MM.1S (cell line): ENCODE data around the gene FNIP2.

Source experiments
- DNase-seq: peaks from one replicate; pipeline ENCODE4 v3.0.0-alpha.2; 2015
- H2AFZ ChIP-seq: fragments of 300-600 bp; sonication (generic); 2 replicates; pipeline ENCODE4 v1.6.0; 2016; ENCODE audit warnings: antibody characterized with exemption, low read length
- H3F3A ChIP-seq: fragments of 300-600 bp; sonication (generic); 2 replicates; pipeline ENCODE4 v1.6.1; 2016; ENCODE audit warnings: mild to moderate bottlenecking, antibody characterized with exemption, low read length, moderate library complexity, mixed read lengths; ENCODE audit not compliant: insufficient read depth
- H3K27ac ChIP-seq: fragments of 300-600 bp; sonication (generic); 2 replicates; pipeline ENCODE4 v1.5.1; 2016; ENCODE audit warnings: mild to moderate bottlenecking, low read length
- H3K27me3 ChIP-seq: fragments of 300-600 bp; sonication (generic); replicated peaks from 2 replicates; pipeline ENCODE4 v1.6.0; 2016; ENCODE audit warnings: low read length; ENCODE audit not compliant: insufficient read depth
- H3K36me3 ChIP-seq: fragments of 300-600 bp; sonication (generic); replicated peaks from 2 replicates; pipeline ENCODE4 v1.6.1; 2016; ENCODE audit warnings: mild to moderate bottlenecking, low read length, mixed read lengths; ENCODE audit not compliant: insufficient read depth
- H3K4me1 ChIP-seq: fragments of 300-600 bp; sonication (generic); 2 replicates; pipeline ENCODE4 v1.6.1; 2016; ENCODE audit warnings: low read length, mixed read lengths
- H3K4me2 ChIP-seq: fragments of 300-600 bp; sonication (generic); 2 replicates; pipeline ENCODE4 v1.6.0; 2016; ENCODE audit warnings: low read depth, low read length
- H3K4me3 ChIP-seq: fragments of 300-600 bp; sonication (generic); 2 replicates; pipeline ENCODE4 v1.5.1; 2016; ENCODE audit warnings: low read length, mixed read lengths
- H3K79me2 ChIP-seq: fragments of 300-600 bp; sonication (generic); 2 replicates; pipeline ENCODE4 v1.6.1; 2016; ENCODE audit warnings: mixed run types, low read length, mixed read lengths
- H3K9ac ChIP-seq: fragments of 300-600 bp; sonication (generic); 2 replicates; pipeline ENCODE4 v1.6.1; 2016; ENCODE audit warnings: low read length, mixed read lengths
- H3K9me2 ChIP-seq: fragments of 300-600 bp; sonication (generic); replicated peaks from 2 replicates; pipeline ENCODE4 v1.6.1; 2016; ENCODE audit warnings: mild to moderate bottlenecking, low read length, mixed read lengths; ENCODE audit not compliant: insufficient read depth
- H3K9me3 ChIP-seq: fragments of 300-600 bp; sonication (generic); replicated peaks from 2 replicates; pipeline ENCODE4 v1.6.1; 2016; ENCODE audit warnings: mild to moderate bottlenecking, low read length, mixed read lengths; ENCODE audit not compliant: insufficient read depth
- H4K20me1 ChIP-seq: fragments of 300-600 bp; sonication (generic); 2 replicates; pipeline ENCODE4 v1.6.1; 2016; ENCODE audit warnings: mild to moderate bottlenecking, low read length, moderate library complexity, mixed read lengths; ENCODE audit not compliant: insufficient read depth
- CTCF ChIP-seq: fragments of 300-600 bp; sonication (generic); IDR thresholded peaks from 2 replicates; pipeline ENCODE4 v1.5.1; 2016; ENCODE audit warnings: antibody characterized with exemption, low read length, mixed read lengths
- EZH2 ChIP-seq: fragments of 300-600 bp; sonication (generic); optimal IDR thresholded peaks from 2 replicates; pipeline ENCODE3; 2017; ENCODE audit warnings: low read depth, mild to moderate bottlenecking, antibody characterized with exemption, low read length, mixed read lengths
- EZH2phosphoT487 ChIP-seq: fragments of 300-600 bp; sonication (generic); IDR thresholded peaks from 2 replicates; pipeline ENCODE4 v1.6.1; 2018; ENCODE audit warnings: antibody characterized with exemption, low read length

The FNIP2 gene

GRCh38 chr4:158854236-158854635 is 85.4 kb downstream of the FNIP2 start:
- Histone ChIP-seq H3K9me2 (no peaks in the 10 kb centered on the region), H3K79me2 (no peaks in the 10 kb centered on the region), H3K4me2 (no peak overlapping the region), H4K20me1 (no peaks in the 10 kb centered on the region), H3K9ac (no peak overlapping the region), H2AFZ (no peak overlapping the region), H3K27me3 (no peaks in the 10 kb centered on the region), H3F3A (0 out of 2 replicates have a peak, but pooled peaks cover 4% of the 10 kb centered on the region), H3K36me3 (no peaks in the 10 kb centered on the region), H3K9me3 (no peaks in the 10 kb centered on the region), H3K4me1 (peaks cover 12% of the 10 kb centered on the region), H3K27ac (no peak overlapping the region), H3K4me3 (no peak overlapping the region)
- no peak for TF ChIP-seq EZH2phosphoT487
- TF ChIP-seq CTCF, result no peak
- TF ChIP-seq EZH2, result no peak
- no peak for DNase-seq

- Histone ChIP-seq H3K4me1 (peaks cover 8% of the 10 kb centered on the region), H3F3A (peaks cover 4% of the 10 kb centered on the region; the same call in 1 of the 2 replicates), H2AFZ (no peak overlapping the region), H3K9ac (no peak overlapping the region), H3K9me3 (no peaks in the 10 kb centered on the region), H3K9me2 (no peaks in the 10 kb centered on the region), H4K20me1 (no peaks in the 10 kb centered on the region), H3K27me3 (no peaks in the 10 kb centered on the region), H3K4me3 (no peak overlapping the region), H3K79me2 (0 out of 2 replicates have a peak, but pooled peaks cover 4% of the 10 kb centered on the region), H3K27ac (no peak overlapping the region), H3K36me3 (no peaks in the 10 kb centered on the region), H3K4me2 (no peak overlapping the region)
- DNase-seq, result peak; percentile 35
- TF ChIP-seq CTCF, result peak; percentile 58
- no peak for TF ChIP-seq EZH2phosphoT487
Observed at GRCh38 chr4:158856852-158857251, 88.0 kb downstream of the FNIP2 start.

GRCh38 chr4:158857951-158858350 is 89.1 kb downstream of the FNIP2 start:
- H3K27me3 ChIP-seq, result no peaks in the 10 kb centered on the region
- peaks cover 8% of the 10 kb centered on the region for H3K4me1 ChIP-seq
- no peaks in the 10 kb centered on the region for H3K9me3 ChIP-seq
- H3K9ac ChIP-seq, result no peak overlapping the region
- no peak overlapping the region for H3K4me3 ChIP-seq
- H3K36me3 ChIP-seq, result no peaks in the 10 kb centered on the region
- peaks cover 4% of the 10 kb centered on the region; the same call in 1 of the 2 replicates for H3F3A ChIP-seq
- no peak for TF ChIP-seq CTCF
- no peak for TF ChIP-seq EZH2
- TF ChIP-seq EZH2phosphoT487, result no peak
- H3K4me2 ChIP-seq, result no peak overlapping the region
- H3K79me2 ChIP-seq, result 0 out of 2 replicates have a peak, but pooled peaks cover 4% of the 10 kb centered on the region
- H4K20me1 ChIP-seq, result no peaks in the 10 kb centered on the region
- no peak for DNase-seq
- no peaks in the 10 kb centered on the region for H3K9me2 ChIP-seq
- no peak overlapping the region for H2AFZ ChIP-seq
- no peak overlapping the region for H3K27ac ChIP-seq
